H1 (cell line): Measurements from ENCODE around the gene SHLD1.

ENCODE experiments used
- EGR1 ChIP-seq: IDR thresholded peaks from 2 replicates; pipeline ENCODE4 v1.6.1; 2011; ENCODE audit warnings: low read depth, low read length, borderline replicate concordance
- EZH2 ChIP-seq: fragments of 200-600 bp; sonication (generic); IDR thresholded peaks from 2 replicates; pipeline ENCODE4 v1.7.1; 2012; ENCODE audit warnings: low read depth, mild to moderate bottlenecking, moderate library complexity, low read length, inconsistent platforms; ENCODE audit not compliant: severe bottlenecking
- FOSL1 ChIP-seq: IDR thresholded peaks from 2 replicates; pipeline ENCODE4 v1.6.1; 2011; ENCODE audit warnings: mild to moderate bottlenecking, low read depth, low read length, moderate library complexity; ENCODE audit not compliant: insufficient read depth
- MAFK ChIP-seq: IDR thresholded peaks from 2 replicates; pipeline ENCODE4 v1.6.1; 2012; ENCODE audit warnings: low read depth, mild to moderate bottlenecking, improper control_type of control experiment, low read length
- POLR2AphosphoS5 ChIP-seq: IDR thresholded peaks from 2 replicates; pipeline ENCODE4 v1.6.1; 2011; ENCODE audit warnings: low read depth, low read length
- RFX5 ChIP-seq: IDR thresholded peaks from 2 replicates; pipeline ENCODE4 v1.6.1; 2011; ENCODE audit warnings: low read depth, low read length, improper control_type of control experiment, borderline replicate concordance
- SAP30 ChIP-seq: fragments of 300-600 bp; sonication (generic); IDR thresholded peaks from 2 replicates; pipeline ENCODE4 v1.7.1; 2012; ENCODE audit warnings: low read length, moderate library complexity, mild to moderate bottlenecking, inconsistent platforms; ENCODE audit not compliant: insufficient read depth, insufficient replicate concordance
- TEAD4 ChIP-seq: IDR thresholded peaks from 2 replicates; pipeline ENCODE4 v1.6.1; 2012; ENCODE audit warnings: low read depth, low read length, inconsistent platforms, mixed read lengths
- TF ChIP-seq, protein P1 (sequence below): IDR thresholded peaks from 2 replicates; pipeline ENCODE4 v1.6.1; 2011; ENCODE audit warnings: low read depth, mild to moderate bottlenecking, low read length; ENCODE audit not compliant: insufficient read depth
- TF ChIP-seq, protein P2 (sequence below), 3 experiments: IDR thresholded peaks; 1 replicate in 2 of 3; 2 replicates in 1 of 3; pipeline versions ENCODE4 v1.5.1 to v1.6.1; 2011; ENCODE audit warnings: low read length in 3 of 3, mild to moderate bottlenecking in 3 of 3, inconsistent platforms in 2 of 3, low read depth in 1 of 3, moderate library complexity in 1 of 3; ENCODE audit not compliant: insufficient read depth in 1 of 3; ENCODE audit errors: control extremely low read depth in 1 of 3

DNA sequence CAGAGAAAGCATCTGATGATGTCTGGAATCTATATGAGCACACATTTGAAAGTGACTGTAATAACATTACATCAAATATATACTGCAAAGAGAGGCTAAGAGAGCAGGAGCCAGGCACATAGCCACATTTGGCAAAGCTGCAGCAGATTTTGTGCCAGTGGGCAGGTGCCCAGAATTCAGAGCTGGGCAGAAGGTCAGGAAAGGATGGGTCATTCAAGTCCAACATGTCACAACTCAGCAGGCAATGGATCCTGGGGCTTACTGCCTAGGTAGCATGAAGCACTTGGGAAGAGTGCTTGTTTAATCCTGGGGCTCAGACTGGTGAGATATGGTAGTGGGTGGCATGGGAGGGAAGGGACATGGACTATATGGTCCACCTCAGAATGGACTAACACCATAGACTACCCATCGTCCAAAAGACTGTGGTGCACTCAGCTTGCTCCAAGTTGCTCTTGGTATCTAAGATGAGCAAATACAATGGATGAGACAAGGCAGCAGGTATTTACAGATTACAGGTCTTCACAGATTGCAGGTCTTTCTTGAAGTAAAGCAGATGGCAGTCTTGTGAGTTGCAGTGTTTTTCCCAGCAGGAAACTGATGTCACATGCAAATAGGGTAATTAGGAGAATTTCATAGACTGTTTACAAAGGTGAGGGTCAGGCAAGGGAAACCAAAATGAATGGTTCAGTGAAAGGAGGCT, 31.2 kb upstream of the SHLD1 start:
- no peak for TF ChIP-seq SAP30
- no peak for TF ChIP-seq POLR2AphosphoS5
- no peak for TF ChIP-seq RFX5
- no peak for TF ChIP-seq FOSL1
- TF ChIP-seq, protein P1, sequence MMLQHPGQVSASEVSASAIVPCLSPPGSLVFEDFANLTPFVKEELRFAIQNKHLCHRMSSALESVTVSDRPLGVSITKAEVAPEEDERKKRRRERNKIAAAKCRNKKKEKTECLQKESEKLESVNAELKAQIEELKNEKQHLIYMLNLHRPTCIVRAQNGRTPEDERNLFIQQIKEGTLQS, result no peak
- TF ChIP-seq, protein P2, sequence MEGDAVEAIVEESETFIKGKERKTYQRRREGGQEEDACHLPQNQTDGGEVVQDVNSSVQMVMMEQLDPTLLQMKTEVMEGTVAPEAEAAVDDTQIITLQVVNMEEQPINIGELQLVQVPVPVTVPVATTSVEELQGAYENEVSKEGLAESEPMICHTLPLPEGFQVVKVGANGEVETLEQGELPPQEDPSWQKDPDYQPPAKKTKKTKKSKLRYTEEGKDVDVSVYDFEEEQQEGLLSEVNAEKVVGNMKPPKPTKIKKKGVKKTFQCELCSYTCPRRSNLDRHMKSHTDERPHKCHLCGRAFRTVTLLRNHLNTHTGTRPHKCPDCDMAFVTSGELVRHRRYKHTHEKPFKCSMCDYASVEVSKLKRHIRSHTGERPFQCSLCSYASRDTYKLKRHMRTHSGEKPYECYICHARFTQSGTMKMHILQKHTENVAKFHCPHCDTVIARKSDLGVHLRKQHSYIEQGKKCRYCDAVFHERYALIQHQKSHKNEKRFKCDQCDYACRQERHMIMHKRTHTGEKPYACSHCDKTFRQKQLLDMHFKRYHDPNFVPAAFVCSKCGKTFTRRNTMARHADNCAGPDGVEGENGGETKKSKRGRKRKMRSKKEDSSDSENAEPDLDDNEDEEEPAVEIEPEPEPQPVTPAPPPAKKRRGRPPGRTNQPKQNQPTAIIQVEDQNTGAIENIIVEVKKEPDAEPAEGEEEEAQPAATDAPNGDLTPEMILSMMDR (IDR thresholded peaks at IDR 0.05; ENCODE audit: control extremely low read depth in 1 of 3, insufficient read depth in 1 of 3, low read depth in 1 of 3, low read length in 3 of 3), result no peak
- no peak for TF ChIP-seq MAFK
- TF ChIP-seq EZH2, result no peak
- TF ChIP-seq EGR1, result no peak
- TF ChIP-seq TEAD4, result no peak
